GM12801 (cell line): ENCODE results near the gene ARAF.

Experiments used
- TF ChIP-seq, protein P1 (sequence below): IDR thresholded peaks from one replicate; pipeline ENCODE4 v1.5.1; 2011; ENCODE audit warnings: control low read depth; ENCODE audit not compliant: insufficient read length; ENCODE audit errors: extremely low read depth

ARAF gene

DNA sequence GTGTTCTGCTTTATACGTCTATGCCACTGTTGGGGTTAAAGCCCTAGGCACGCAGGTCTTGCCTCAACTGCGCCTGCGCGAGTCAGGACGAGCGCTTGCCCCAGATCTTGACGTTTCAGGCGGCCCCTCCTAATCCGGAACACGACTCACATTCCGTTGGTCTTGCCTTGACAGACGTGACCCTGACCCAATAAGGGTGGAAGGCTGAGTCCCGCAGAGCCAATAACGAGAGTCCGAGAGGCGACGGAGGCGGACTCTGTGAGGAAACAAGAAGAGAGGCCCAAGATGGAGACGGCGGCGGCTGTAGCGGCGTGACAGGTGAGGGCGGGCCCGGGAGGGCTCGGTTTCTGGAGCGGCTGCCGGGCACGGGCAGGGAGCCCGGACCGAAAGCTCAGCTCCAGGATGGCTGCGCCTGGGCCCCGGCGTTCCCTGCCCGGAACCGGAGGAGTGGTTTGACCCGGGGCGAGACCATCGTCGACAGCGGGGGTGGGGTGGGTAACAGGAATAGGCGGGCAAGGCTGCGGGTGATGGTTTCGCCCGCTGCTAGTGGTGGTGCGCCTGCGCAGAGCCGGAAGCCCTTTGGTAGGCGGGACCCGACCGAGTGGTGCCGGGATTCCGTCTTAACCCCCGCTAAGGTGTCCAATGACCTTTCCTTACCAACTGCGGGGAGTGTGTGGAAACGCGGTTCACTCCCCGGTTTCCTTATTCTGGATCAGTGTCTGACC is at the start of gene ARAF:
TSS of gene ARAF (plus strand) at position 272 of the 725 bp plus-strand sequence. CDS start 1,763 bp downstream, outside the sequence.
- TF ChIP-seq, protein P1, sequence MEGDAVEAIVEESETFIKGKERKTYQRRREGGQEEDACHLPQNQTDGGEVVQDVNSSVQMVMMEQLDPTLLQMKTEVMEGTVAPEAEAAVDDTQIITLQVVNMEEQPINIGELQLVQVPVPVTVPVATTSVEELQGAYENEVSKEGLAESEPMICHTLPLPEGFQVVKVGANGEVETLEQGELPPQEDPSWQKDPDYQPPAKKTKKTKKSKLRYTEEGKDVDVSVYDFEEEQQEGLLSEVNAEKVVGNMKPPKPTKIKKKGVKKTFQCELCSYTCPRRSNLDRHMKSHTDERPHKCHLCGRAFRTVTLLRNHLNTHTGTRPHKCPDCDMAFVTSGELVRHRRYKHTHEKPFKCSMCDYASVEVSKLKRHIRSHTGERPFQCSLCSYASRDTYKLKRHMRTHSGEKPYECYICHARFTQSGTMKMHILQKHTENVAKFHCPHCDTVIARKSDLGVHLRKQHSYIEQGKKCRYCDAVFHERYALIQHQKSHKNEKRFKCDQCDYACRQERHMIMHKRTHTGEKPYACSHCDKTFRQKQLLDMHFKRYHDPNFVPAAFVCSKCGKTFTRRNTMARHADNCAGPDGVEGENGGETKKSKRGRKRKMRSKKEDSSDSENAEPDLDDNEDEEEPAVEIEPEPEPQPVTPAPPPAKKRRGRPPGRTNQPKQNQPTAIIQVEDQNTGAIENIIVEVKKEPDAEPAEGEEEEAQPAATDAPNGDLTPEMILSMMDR: no peak

DNA sequence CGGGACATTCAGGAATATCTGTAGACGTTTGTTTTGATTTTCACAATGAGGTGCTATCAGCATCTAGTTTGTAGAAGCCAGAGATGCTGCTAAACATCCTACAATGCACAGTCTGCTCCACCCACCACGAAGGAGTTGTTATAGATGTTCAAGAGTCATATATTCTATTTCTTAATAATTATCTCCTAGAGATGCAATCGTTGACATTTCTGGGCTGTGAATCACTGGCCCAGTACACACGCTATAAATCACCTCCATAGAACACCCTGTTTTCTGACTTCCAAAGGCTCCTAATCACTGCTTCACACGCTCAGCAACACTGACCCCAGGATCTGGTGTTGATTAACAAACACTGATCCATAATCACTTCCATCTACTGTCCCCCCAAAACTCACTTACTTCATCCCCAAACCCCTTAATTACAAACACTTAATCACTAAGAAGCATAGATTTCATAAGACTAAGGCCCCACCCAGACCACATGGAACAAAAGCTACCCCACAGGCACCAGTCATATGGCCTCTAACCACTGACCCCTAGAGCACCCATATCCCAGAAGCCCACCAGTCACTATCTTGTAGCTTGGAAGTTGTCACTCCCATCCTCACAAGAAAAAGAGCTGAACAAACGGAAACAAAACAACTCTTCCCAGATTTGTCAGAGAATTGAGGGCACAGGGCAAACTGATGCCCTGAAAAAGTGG is 46.3 kb upstream of the ARAF start:
- TF ChIP-seq, protein P1: no peak

DNA sequence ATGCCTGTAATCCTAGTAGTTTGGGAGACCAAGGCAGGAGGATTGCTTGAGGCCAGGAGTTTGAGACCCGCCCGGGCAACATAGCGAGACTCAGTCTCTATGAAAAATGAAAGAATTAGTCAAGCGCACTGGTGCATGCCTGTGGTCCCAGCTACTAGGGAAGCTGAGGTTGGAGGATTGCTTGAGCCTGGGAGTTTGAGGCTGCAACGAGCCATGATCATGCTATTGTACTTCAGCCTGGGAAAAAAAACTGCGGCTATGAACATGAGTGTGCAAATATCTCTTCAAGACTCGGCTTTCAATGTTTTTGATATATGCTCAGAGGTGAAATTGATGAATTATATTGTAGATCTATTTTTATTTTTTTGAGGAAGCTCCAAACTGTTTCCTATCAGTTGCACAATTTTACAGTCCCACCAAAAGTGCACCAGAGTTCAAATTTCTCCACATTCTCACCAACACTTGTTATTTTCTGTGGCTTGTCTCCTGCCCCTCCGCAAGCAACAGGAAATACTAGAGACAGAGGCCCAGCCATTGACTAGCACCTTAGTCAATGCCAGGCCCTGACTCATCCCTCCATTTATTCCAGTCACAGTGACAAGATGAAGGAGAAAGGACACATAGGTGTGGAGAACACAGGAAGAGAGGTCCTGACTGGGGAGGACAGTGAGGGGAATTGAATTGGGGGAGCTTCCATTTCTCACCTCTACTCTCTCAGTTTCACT is 44.9 kb upstream of the ARAF start:
- TF ChIP-seq, protein P1: no peak

DNA sequence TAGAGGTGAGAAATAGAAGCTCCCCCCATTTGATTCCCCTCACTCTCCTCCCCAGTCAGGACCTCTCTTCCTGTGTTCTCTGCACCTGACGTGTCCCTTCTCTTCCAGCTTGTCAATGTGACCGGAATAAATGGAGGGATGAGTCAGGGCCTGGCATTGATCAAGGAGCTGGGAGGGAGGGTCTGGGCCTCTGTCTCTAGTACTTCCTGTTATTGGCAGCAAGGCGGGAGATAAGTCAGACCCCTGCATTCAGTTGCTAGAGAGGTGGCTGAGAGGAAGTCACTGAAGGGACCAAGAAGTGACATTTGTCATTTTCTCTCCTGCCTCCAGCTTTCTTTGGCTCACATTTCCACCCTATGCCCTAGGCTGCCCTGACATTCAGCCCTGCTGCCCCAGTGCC is 42.9 kb upstream of the ARAF start:
- TF ChIP-seq, protein P1: no peak

DNA sequence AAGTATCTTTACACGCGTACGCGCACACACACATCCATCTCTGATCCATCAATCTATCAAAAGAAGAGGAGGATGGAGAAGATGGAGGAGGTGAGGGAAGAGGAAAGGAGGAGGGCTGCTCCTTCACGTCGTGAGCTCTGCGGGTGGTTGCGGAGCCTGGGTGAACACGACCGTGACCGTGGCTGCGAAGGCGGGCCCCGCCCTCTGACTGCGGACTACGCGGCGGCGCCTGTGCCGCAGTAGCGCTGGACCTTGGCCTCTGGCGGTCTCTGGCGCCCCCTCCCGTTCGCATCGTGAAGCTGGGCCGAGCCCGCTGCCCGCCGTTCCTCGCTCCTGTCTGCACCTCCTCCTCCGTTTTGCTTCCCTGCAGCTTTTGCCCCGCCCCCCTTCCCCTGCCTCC is 37.7 kb upstream of the ARAF start:
- TF ChIP-seq, protein P1: no peak

DNA sequence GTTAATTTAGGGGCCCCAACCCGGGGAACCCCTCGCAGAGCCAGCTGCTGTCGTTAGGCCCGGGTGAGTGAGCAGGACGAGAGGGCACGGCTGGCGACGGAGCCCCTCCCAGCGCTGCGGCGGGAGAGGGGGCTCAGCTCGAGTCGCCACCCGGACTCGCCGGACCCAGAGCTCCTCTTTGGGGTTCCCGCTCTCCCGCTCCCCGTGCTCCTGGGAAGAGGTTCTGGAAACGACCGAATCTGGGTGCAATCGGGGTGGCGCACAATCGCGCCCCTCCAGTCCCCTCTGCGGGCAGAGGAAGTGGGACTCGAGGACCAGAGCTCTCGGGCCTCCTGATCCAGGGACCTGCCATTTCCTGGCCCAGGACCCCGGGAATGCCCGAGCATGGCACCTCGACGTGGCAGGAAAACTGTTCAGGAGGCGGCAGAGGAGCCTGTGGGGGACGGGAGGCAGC is 37.3 kb upstream of the ARAF start:
- TF ChIP-seq, protein P1: no peak

DNA sequence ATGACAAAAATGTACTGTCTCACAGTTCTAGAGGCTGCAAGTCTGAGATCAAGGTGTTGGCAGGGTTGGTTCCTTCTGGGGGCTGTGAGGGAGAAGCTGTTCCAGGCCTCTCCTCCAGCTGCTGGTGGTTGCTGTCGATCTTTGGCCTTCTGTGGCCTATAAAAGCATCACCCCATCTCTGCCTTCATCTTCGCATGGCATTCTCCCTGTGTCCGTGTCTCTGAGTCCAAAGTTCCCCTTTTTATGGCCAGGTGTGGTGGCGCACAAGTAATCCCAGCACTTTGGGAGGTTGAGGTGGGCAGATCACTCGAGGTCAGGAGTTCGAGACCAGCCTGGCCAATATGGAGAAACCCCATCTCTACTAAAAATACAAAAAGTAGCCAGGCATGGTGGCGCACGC is 31.5 kb upstream of the ARAF start:
- TF ChIP-seq, protein P1: no peak
